NCI-H1092 (cell line): ENCODE data around the gene SHROOM3.
"Not testable (repeated sequence)": the region's sequence is repeated elsewhere in the genome, so short reads cannot be mapped to it uniquely, and the experiment has no call there.

ENCODE experiments used
- DNase-seq: peaks from one replicate; lab custom pipeline; 2025; lab: John Stamatoyannopoulos, UW

The SHROOM3 gene

GRCh38 chr4:76697129-76697803, 262.2 kb downstream of the SHROOM3 start:
- no peak for DNase-seq

DNA sequence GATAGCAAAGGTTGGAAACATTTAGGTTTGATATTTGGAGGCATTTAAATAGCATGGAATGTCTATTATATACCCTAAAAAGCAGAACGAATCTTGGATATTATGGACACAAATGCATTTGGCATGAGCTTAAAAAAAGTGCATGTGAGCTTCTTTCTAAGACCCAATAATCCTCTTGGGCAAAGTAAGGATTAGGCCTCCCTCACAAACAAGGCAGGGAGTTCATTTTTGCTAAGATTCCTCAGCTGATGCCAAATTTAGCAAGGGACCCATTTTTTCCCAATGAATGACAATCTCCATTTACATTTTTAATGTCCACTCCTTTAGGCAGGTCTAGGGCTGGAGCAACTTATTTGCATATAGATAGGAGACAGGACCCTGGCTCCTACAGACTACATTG, 263.1 kb downstream of the SHROOM3 start:
- no peak for DNase-seq

- DNase-seq = no peak
Measured at GRCh38 chr4:76699751-76700310, 264.8 kb downstream of the SHROOM3 start.

DNA sequence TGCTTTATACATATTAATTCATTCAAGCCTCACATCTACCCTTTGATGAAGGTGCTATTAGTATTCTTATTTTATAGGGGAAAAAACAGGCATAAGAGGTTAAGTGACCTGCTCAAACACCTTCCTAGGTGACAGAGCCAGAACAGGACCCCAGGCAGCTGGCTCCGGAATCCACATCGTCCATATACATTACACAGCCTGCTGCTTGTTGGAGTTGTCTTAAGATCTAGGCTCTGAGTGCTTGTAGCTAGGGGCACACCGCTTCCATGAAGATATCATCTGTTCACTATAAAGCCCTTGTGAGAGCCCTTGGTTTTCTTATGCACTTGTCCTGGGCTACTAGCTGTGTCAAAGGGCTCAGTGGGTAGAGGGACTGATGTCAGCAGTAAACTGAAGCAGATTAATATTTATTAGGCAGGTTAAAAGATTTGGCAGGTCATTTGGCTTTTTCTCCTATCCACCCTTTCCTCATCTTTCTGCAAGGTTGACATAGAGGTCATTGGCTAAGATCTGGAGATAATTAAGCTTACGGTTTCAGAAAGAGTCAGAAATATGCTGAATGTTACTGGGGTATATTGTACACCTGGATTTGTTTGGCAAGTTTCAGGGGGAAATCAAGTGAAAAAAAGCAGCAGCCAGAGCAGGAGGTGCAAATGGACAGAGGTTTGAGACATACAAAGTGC, 267.6 kb downstream of the SHROOM3 start:
- no peak for DNase-seq

DNA sequence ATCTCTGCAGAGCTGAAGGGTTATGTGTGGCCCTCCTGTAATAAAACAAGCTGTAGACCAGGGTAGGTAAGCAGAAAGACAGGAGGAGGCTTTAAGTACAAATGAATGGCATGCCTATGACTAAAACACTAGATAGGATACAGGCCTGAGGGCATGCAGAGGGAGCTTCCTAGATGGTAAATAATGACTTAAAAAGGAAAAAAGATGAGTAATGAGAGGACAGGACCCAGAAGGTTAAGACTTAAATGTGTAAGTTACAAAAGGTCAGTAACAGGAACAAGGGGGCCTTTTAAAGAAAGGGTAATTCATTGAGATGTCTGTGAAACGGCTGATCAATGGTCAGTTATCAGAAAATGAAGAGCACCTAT, 268.1 kb downstream of the SHROOM3 start:
- no peak for DNase-seq

GRCh38 chr4:76703676-76704075, 268.6 kb downstream of the SHROOM3 start:
- no peak for DNase-seq

DNA sequence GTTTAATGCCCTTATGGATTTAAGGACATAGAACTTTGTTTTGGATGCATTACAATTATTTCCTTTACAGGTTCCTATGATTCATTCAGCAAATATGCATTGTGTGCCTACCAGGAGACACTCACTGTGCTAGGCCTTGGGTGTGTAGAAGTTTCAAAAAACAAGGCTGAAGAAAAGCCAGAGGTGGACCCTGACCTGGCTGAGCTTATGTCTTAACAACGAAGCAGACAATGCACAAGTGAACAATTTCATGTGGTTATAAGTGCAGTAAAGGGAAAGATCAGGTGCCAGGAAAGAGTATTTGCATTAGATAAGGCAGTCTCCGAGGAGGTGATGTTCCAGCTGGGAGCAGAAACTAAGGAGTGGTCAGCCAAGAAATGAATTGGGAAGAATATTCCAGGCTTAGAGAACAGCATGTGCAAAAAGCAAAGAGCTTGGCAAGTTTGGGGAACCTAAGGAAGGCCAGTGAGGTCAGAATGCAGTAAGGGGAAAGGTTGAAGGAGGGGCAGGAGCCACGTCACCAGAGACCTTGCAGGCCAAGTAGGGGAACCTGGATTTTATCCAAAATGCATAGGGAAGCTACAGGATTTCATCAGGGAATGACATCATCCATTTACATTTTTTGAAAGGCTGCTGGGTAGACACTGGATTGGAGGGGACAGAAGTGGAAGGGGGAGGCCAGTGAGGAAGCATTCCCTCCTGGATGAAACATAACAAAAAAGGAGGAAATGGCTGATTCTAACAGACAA, 269.3 kb downstream of the SHROOM3 start:
- no peak for DNase-seq

DNA sequence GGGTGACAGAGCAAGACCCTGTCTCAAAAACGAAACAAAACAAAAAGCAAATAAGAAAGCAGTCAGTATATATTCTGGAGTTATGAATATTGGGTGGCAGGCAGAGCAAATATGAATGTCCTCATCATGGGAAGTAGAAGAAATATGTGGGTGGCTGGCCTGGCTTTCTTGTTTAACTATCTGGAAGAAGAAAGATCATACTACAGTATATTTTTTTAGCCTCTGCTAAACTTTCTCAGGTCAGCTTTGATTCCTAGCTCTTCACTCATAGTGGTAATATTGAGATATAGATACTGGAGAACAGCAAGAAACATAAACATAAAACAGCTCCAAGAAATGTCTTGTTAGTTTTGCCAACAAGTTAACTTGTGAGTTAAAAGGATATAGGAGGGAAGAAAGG, 270.4 kb downstream of the SHROOM3 start:
- no peak for DNase-seq

DNA sequence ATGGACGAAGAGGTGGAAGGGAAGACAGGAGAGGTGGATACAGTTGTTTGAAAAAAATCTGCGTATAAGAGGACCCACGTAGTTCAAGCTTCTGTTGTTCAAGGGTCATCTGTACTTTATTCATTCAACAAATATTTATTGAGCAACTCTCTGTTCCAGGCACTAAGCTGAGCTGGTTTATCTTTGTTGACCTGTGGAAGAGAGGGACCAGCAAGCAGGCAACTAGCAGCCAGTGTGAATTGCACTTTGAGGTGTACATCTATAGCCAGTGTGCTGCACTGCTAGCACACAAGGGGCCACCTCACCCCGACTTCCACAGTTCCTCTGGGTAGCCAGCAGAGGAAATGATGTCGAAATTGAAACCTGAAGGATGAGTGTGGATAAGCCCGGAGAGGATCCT, 271.6 kb downstream of the SHROOM3 start:
- no peak for DNase-seq

DNA sequence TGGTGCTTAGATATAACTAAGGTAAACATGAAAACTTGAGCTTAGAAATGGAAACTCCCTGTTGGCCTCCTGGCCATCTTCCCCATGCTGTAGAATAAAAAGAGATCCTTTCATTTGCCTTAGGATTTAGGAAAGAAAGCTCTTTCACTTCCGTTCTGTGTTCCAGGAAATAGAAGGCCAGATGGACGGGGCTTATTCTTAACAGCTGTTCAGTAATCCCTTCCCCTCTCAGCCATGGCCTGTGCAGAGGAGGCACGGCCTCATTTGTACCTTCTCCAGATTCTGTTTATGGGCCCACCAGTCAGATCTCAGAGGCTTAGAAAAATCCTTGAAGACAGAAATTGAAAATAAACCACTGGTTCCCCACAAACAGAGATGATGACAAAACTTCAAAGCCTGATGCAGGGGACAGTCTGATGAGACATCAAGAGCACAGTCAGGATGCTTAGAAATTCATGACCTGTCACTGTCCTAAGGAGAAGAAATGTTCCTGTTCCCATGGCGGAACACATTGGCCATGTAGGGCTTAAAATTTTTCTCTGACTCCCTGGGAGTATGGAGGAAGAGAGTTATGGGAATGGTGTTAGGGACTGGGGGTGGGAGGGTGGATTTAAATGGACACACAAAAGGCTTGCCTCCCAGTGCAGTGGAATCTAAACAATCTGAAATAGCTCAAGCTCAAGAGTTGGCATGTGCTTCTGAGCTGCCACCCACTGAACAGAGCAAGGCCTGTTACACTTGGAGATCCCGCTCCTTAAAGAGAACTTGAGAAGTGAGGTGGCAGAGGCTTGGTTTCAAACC, 274.1 kb downstream of the SHROOM3 start:
- DNase-seq = no peak

DNA sequence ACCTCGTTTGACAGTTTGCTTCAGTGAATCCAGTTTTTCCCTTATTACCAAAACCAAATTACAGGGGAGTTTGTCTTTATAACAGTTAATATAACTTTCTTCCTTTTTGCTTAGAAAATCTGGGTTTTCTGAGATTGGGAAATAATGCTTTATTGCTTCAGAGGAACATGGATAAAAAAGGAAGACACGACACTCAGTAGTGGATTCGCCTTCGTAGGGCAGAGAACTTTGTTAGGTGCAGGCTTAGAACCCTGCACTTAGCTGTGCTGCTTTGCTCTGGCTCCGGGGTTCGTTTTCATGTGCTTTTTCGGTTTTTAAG, 274.7 kb downstream of the SHROOM3 start:
- no peak for DNase-seq

- DNase-seq = no peak
Measured at GRCh38 chr4:76712564-76712963, 277.5 kb downstream of the SHROOM3 start.

DNA sequence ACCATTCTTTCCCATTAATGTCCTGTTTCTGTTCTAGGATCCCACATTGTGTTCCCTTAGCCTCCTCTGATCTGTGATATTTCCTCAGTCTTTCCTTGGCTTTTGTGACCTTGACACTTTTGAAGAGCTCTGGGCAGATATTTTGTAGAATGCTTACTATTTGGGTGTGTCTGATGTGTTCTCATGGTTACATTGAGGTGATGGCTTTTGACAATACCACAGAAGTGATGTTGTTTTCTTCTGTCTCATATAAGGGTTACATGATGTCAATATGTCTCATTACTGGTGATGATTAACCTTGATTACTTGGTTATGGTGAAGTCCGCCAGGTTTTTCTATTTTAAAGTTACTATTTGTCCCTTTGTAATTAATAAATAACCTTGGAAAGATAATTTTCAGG, 279.2 kb downstream of the SHROOM3 start:
- DNase-seq = no peak

DNA sequence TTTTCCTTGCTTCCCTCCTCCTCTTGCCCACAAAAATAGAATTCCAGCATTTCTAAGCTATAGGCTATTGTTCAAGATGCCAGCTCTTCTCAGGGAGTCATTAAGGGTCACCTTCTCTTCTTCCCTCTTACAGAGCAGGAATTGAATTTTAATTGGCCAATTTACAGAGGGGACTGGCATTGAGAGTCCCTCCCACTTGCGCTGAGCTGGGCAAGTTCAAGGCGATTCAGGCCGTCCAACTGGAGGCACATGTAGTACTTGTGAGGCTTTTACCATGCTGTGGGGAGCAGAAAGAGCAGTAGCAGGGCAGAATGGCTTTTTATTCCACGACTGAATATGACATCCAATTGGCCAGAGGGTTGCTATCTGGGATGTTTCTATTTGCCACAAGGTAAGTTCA, 281.0 kb downstream of the SHROOM3 start:
- no peak for DNase-seq

- DNase-seq = no peak
Measured at GRCh38 chr4:76716658-76717057, 281.6 kb downstream of the SHROOM3 start.

GRCh38 chr4:76717431-76717830, 282.4 kb downstream of the SHROOM3 start:
- DNase-seq = no peak

DNA sequence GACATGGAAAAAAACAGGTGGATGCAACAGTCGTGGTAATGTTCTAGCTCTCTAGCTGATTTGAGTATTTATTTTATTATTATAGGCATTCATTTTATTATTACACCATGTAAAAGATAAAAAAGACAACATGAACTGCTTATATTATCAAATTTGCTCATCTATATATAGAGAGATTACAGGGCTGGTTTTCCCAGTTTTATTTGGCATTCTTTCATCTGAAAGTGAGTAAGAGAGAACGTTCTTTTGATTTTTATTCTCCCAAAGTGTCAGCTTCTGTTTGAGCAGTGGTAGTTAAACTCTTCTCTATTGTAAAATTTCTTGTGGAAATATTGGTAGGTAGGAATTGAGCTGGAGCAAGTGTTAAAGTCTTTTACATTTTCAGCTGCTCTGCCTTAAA, 283.0 kb downstream of the SHROOM3 start:
- DNase-seq = no peak

DNA sequence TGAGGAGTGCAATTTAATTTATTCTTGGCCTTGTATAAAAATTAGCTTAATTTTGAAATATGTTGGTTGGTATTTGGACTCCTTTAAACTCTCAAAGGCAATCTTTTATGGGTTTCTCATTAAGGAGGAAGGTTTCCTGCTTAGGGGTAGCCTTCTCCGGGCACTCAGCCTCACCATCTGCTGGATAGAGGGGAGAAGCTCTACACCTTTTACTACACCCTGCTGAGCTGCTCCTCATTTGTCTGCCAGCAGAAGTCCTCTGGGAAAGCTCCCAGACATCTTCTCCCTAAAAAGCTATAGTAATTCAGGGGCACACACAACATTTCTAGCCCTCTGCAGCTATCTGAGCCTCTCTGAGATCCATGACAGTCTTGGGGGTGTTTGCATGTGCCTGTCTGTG, 283.8 kb downstream of the SHROOM3 start:
- no peak for DNase-seq

GRCh38 chr4:76720121-76720520, 285.1 kb downstream of the SHROOM3 start:
- DNase-seq = no peak

- DNase-seq = not testable (repeated sequence)
Measured at GRCh38 chr4:76722146-76722545, 287.1 kb downstream of the SHROOM3 start.

DNA sequence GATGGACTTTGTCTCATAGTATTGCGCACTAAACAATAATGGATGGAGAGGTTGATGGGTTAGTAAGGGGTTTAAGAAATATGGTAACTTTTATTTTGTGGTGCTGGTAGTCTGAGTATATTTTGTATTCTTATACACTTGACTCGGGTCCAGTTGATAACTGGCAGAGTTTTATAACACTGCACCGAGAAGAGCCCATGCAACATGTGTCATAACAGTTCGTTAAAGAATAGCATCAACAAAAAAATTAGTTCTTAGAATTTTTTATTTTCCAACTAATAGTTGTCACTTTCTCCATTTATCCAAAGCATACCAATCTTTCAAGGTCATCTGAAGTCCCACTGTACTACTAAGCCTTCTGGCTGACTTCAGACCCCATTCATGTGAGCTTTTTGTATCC, 287.8 kb downstream of the SHROOM3 start:
- no peak for DNase-seq

- no peak for DNase-seq
Measured at GRCh38 chr4:76723373-76723772, 288.3 kb downstream of the SHROOM3 start.
